GM20431 (cell line): ENCODE results near the gene NDUFA7.
"Not testable (repeated sequence)": the region's sequence is repeated elsewhere in the genome, so short reads cannot be mapped to it uniquely, and the experiment has no call there.

ENCODE experiments used
- in situ Hi-C: fragments of 300-500 bp; cut with MseI, MboI; formaldehyde crosslinking; loops from one replicate; pipeline ENCODE4 v1.15.0; 2020; ENCODE audit warnings: low sequenced_read_pairs; ENCODE audit not compliant: unreplicated experiment

NDUFA7 gene

DNA sequence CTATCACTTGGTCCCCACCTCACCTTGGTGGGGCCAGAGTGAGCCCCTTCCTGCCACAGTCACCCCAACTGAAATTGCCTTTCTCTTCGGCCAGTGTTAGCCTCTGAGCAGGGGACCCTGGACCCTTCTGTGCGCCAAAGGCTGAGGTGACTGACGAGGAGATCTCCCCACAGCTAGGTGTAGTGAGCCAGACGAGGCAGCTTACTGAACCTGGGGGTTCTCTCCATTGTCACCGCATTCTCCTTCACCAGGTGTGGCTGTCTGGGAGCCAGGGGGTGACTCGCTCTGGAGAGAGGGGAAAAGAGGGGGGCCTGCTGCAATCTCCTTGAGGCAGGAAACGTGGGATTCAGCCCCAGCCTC is 1.4 kb upstream of the NDUFA7 start:
- in situ Hi-C loops: no loop called here

DNA sequence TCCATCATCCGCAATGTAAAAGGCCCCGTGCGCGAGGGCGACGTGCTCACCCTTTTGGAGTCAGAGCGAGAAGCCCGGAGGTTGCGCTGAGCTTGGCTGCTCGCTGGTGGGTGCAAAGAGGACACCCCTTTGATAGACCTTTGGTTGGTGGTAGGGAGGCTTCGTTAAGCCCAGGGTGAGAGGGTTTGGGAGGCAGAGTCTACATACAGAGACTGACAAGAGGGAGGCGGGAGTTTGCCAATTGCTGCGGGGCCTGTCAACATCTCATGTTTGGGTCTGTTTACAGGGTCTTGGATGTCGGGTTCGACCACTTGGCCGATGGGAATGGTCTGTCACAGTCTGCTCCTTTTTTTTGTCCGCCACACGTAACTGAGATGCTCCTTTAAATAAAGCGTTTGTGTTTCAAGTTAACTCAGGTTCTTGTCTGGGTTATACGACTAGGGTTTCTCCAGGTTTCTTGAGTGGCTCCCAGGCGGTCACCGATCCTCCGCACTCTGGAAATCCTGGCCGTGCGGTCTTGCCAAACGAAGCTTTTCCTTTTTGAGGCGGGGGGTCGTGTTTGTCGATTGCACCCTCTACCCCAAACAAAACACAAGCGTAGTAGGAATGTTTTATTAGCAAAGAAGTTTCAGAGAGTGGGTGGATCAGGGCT is 937 bp upstream of the NDUFA7 start:
- in situ Hi-C loops: no loop called here

DNA sequence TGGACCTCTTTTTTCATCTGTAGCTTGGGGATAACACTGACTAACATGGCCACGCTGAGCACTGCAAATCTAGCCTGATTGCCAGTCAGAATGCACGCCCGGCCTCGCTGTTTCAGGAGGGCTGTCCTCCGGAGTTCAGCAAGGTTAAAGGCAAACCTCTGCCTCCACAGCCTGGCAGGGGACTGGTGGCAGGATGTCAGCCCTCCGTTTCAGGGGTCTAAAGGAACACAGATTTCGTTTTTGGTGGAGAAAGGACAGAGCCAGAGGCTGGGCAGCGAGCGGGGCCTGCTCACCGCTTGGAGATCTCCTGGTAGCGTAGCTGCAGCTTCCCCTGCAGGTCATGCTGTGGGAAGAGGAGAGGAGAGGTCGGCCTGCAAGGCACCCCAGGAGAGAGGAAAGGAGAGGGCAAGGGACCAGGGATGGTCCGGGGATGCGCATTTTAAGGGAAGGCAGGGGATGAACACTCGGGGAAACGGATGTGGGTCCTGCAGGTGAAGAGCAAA is 560 bp downstream of the NDUFA7 start:
- in situ Hi-C loops: no loop called here

DNA sequence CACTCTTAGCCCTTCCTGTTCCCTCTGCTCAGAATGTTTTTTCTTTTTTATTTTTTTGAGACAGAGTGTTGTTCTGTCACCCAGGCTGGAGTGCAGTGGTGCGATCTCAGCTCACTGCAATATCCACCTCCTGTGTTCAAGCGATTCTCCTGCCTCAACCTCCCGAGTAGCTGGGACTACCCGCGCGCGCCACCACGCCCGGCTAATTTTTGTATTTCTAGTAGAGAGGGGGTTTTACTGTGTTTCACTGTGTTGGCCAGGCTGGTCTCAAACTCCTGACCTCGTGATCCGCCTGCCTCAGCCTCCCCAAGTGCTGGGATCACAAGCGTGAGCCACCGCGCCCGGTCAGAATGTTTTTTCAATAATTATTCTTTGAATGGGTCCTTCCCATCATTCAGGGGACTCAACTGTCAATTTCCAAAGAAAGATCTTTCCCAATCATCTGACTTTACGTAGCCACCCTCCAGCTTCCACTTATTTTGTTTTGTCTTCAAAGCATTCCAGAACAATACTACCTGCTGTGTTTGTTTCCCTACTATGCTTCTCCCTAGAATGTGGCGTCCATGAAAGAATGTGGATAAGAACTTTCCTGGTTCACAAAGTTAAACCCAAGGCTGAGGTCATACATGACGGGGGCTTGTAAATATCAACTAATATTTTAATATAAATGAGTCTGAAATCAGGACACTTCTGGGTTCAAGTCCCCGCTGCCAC is 1.2 kb downstream of the NDUFA7 start:
- in situ Hi-C loops: no loop called here

DNA sequence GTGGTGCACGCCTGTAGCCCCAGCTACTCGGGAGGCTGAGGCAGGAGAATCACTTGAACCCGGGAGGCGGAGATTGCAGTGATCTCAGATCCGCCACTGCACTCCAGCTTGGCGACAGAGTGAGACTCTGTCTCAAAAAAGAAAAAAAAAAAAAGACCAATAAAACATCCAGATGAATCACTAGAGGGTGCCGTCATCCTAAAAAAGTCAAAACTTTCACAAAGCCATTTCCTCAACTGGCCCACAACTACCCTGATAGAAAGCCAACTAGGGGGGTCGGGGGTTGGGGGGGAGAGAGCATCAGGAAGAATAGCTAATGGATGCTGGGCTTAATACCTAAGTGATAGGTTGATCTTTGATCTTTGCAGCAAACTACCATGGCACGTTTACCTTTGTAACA is 2.3 kb downstream of the NDUFA7 start:
- in situ Hi-C loops: not testable (repeated sequence)

DNA sequence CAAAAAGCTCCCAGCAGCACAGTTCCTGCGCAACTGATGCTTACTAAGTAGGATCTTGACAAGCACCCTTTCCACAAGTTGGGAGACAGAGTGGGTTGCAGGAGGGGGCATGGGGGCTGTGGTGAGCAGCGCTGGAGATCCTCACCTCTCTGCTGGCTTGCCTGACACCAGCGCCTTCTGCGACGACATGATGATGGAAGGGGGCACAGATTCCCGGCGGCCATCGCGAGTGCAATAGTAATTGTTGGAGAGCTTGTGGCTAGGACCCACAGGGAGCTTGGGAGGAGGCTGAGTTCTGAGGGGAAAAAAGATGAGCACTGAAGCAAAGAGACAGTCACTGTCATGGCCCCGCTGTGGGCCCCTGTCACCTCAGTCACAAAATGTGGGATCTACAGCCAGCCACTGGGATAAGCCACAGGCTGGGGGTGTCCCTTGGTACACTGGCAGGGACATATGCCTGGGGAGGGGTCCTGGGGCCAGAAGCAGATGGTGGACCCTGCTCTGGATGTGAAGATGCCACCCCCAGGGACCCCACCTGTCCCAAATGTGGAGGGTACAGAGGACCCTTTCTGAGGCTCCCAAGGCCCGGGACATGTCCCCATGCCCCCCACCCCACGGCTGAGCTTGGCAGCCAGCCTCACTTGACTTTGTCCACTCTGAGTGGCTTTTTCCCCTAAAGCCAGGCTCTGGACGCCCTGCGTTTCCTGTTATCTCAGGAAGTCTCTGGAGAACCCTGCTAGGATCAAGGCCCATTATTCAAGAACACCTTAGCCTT is 4.6 kb downstream of the NDUFA7 start:
- in situ Hi-C loops: no loop called here

DNA sequence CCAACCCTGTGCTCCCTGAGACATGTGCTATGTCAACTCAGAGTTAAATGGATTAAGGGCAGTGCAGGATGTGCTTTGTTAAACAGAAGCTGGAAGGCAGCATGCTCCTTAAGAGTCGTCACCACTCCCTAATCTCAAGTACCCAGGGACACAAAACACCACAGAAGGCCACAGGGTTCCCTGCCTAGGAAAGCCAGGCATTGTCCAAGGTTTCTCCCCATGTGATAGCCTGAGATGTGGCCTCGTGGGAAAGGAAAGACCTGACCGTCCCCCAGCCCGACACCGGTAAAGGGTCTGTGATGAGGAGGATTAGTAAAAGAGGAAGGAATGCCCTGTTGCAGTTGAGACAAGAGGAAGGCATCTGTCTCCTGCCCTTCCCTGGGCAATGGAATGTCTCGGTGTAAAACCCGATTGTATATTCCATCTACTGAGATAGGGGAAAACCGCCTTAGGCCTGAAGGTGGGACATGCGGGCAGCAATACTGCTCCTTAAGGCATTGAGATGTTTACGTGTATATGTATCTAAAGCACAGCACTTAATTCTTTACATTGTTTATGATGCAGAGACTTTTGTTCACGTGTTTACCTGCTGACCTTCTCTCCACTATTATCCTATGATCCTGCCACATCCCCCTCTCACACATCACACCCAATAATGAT is 6.1 kb downstream of the NDUFA7 start:
- in situ Hi-C loops: not testable (repeated sequence)

DNA sequence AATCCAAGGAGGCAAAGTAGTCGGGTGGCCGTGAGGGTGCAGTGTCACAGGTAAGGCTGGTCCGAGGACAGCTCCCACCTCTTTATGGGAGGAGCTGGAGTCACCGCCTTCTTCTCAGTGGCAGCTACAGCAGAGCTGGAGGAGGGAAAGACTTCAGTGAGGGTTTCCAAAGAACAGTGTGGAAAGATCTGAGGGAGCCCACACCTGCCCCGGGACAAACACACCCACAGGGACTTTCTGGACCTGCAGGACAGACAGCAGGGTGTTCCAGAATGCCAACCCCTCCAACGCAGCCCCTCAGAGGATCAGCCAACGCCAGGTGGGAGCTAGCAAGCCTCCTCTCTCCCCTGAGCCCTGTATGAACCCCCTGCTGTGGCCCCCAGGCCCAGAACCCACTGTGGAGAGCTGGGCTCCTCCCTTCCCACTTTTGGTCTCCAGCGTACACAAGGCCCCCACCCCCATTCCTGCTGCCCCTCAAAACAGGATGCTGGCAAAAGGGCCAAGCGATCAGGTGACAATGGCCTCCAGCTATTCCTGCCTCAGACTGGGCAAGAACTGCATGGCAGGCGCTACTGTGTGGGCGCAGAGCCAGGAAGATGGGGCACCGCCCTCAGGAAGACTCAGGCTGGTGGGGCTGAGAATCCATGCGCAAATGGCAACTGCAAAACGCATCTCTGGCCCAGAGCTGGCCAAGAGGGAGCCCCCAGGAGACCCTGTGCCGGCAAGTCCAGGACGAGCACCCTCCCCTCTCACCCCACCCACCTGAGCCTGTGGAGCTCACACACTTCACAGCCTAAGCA is 9.5 kb downstream of the NDUFA7 start:
- in situ Hi-C loops: no loop called here

DNA sequence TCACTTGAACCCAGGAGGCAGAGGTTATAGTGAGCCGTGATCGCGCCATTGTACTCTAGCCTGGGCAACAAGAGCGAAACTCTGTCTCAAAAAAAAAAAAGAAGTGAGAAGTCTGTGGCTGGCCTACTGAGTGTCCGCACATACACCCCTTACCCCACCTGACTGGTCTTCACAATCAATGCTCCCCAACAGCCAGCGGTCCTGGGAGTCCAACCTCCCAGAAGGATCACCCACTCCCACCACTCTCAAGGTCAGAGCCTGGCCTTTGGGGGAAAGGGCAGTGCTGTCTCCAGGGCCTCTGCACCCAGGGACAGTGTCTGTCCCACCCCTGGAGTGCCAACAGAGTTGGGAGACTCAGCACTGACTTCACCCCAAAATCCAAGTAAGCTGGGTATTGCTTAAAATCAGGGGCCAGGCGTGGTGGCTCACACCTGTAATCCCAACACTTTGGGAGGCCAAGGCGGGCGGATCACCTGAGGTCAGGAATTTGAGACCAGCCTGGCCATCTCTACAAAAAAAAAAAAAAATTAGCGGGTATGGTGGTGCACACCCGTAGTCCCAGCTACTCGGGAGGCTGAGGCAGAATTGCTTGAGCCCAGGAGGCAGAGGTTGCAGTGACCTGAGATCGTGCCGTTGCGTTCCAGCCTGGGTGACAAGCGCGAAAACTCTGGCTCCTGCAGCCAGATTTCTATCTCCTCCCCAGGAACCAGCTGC is 10.7 kb downstream of the NDUFA7 start:
- in situ Hi-C loops: no loop called here

DNA sequence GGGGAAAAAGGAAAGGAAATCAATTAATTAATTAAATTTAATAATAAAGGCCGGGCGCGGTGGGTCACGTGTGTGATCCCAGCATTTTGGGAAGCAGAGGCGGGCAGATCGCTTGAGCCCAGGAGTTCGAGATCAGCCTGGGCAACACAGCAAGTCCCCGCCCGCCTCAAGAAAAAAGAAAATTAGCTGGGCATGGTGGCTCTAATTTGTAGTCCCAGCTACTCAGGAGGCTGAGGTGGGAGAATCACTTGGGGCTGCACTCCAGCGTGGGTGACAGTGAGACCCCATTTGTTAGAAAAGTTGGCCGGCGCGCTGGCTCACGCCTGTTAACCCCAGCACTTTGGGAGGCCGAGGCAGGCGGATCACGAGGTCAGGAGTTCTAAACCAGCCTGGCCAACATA is 12.3 kb downstream of the NDUFA7 start:
- in situ Hi-C loops: no loop called here

DNA sequence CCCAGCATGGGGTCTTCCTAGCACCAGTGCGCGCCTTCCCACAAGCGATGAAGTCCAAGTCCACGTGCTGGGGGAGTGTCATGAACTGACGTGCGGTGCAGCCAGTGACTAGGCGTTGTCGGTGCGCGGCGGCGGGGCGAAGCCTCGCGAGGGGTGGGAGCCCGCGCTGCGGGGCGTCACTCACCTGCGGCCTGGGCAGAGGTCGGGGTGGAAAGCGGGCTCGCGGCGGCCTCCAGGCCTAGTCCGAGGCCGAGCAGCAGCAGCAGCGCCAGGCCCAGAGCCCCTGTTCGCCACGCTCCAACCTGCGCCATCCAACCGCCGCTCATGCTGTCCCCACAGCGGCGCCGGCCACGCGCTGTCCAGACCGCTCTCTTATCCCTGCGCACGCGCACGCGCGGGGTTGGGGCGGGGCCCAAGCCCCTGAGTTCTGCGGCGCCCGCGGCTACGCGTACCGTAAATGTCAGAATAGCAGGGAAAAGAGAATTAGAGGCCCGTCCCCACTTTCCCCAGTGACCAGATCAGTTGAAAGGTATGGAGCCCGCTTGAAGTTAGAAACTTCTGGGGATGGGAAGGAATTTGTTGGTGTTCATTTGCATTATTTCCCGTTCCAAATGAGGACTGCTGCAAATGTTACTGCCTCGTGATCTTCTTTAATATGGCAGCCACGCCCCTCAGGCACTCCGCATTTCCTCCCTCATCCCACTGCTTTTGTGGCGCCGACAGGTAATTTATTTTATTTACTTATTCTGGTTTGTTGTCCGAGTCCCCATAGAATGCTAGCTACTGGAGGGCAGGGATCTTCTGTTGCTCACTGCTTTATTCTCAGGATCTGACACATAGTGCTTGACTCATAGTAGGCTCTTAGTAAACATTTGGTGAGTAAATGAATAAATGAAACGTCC is 13.0 kb downstream of the NDUFA7 start, which contains the start of gene CD320:
TSS of gene CD320 (minus strand) at position 394 of the 902 bp plus-strand sequence. CDS start at position 326, 68 bp downstream.
- in situ Hi-C loops: no loop called here

DNA sequence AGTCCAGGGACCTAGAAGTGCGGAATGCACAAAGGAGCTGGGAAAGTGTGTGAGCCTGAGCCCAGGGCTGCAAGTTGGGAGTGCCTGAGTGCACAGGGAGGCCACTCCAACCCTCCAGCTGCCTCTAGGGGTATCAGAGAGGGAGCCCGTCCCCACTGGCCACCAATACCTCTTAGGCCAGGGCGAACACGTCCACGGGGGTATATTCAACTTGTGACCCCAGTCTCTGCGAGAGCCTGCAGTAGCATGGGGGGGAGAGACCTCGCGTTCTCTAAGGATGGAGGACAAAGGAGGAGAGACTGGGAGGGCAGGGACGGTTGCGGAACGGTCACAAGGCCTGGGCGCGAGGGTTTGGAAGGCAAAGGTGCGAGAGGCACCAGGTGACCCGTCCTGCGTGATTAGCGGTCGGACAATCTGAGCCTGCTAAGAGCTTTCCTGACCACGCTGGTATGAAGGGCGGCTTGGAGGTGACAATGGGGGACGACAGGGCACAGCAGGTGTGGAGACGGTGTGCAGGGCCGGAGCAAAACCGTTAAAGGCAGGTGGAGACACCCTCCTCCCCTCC is 13.7 kb downstream of the NDUFA7 start:
- in situ Hi-C loops: no loop called here

DNA sequence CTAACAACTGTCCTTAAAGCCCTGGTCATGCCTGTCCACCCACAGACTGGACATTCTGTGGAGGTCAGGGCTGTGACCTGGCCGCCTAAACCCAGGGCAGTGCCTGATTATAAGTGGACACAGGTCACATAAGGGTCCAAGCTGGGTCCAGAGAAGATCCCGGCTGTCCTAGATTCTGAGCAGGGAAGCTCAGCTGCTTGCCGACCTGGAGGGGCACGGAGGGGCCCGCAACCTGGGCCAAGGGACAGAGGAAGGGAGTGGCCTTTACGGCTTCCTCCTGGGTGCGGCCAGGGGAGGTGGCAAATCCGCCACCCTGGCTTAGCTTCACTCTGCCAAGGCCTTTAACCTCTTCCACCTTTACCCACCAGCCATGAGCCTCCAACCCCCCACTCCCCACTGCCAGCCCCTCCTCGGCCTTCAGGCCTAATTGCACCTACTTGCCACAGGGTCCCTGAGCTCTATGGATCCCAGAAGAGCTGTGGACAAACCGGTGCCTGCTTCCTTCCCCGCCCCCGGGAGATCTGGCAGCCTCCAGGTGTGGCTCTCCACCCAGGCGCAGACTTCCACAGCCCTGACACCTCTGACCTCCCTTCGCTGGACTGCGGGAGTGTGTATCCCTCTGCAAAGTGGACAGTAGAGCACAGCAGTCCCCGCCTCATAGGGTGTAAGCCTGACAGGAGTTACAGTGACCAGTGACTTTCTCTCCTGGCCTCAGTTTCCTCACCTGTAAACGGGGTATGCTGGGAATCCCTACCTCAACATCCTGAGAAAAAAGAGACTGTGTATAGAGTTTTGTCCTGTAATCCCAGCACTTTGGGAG is 14.7 kb downstream of the NDUFA7 start:
- in situ Hi-C loops: no loop called here

DNA sequence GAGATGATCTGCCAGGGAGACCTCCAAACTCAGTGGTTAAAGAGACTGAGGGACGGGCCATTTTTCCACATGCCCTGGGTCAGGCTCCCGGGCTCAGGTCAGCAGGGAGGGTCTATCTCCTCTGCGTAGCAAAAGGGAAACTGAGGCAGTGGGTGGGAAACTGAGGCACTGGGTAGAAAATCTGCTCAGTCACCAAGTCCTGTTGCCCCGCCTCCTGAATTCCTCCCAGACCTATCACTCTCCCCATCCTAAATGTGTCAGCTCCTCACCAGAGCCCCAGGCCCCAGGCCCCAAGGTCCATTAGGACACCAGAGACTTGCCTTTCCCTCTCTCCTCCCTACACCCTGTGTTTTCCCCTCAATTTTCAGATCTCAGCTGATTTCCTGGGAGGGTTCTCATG is 15.4 kb downstream of the NDUFA7 start:
- in situ Hi-C loops: no loop called here

DNA sequence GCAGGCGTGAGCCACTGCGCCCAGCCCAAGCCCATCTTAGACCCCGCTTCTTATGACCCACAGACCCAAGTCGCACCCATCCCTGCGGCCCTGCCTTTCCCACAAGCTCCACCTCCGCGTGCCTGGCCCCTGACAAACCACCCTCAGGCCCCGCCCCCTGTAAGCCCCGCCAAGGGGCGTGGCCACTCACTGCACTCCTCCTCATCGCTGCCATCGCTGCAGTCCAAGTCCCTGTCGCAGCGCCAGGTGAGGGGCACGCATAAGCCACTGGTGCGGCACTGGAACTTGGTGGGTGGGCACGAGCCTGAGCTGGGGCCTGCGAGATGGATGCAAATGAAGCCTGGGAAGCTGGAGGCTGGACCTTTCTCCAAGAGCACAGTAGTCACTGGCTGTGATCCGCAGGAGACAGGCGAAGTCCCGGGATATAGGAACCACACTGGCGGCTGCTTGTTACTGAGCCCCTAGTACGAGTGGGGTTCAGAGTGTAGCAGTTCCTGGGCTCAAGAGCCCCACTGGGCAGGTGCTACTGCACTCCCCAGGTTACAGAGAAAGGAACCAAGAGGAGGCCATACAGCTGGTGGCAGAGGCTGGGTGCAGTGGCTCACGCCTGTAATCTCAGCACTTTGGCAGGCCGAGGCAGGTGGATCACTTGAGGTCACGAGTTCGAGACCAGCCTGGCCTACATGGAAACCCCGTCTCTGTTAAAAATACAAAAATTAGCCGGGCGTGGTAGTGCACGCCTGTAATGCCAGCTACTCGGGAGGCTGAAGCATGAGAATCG is 16.1 kb downstream of the NDUFA7 start:
- in situ Hi-C loops: no loop called here

DNA sequence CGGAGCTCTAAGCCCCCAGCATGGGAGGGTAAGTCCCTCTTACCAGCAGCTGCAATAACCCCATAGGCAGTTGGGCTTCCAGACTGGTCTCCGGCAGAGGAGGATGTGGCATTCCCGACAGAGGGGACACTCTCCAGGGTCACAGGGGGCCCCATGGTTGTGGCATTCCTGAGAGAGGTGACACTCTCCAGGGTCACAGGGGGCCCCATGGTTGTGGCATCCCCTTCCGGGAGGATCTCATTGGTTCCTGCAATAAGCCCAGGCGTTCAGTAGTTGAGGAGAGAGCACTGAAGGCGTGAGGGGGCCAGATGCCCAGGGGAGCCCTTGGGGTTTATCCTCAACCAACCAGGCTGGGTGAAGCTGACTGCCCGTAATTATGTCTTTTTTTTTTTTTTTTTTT is 18.4 kb downstream of the NDUFA7 start:
- in situ Hi-C loops: no loop called here
